Suprapubic skin (tissue), 4 donors: ENCODE measurements around the gene SEMA4C. TPM values are rescaled to one million over a fixed set of nuclear protein-coding genes. Genes with fewer than 3 reads are reported as not detected.
"Not testable (repeated sequence)": the region's sequence is repeated elsewhere in the genome, so short reads cannot be mapped to it uniquely, and the experiment has no call there.

Experiments used
- DNase-seq, 2 donors: peaks; one replicate each; pipeline ENCODE4 v3.0.0-alpha.2; 2019; ENCODE audit warnings: low spot score in 2 of 2
- H3K27ac ChIP-seq: fragments of 200-600 bp; sonication (generic); one replicate; pipeline ENCODE4 v1.5.1; 2019
- H3K27me3 ChIP-seq: fragments of 200-600 bp; sonication (generic); one replicate; pipeline ENCODE4 v1.5.1; 2019
- H3K36me3 ChIP-seq: fragments of 200-600 bp; sonication (generic); one replicate; pipeline ENCODE4 v1.5.1; 2019
- H3K4me1 ChIP-seq: fragments of 200-600 bp; sonication (generic); one replicate; pipeline ENCODE4 v1.5.1; 2019
- H3K4me3 ChIP-seq: fragments of 200-600 bp; sonication (generic); one replicate; pipeline ENCODE4 v1.5.1; 2019; ENCODE audit warnings: mild to moderate bottlenecking
- H3K9me3 ChIP-seq: fragments of 200-600 bp; sonication (generic); one replicate; pipeline ENCODE4 v1.5.1; 2019
- CTCF ChIP-seq, 2 donors: fragments of 200-600 bp in 1 of 2; fragments of 450-650 bp in 1 of 2; sonication (generic) in 1 of 2; IDR thresholded peaks; one replicate each; pipeline ENCODE4 v1.5.1; 2016 to 2019; ENCODE audit warnings: antibody characterized with exemption in 2 of 2, mild to moderate bottlenecking in 1 of 2, moderate library complexity in 1 of 2
- EP300 ChIP-seq: sonication (generic); formaldehyde crosslinking; IDR thresholded peaks from one replicate; pipeline ENCODE4 v1.6.1; 2017; ENCODE audit warnings: antibody characterized with exemption
- POLR2A ChIP-seq, 2 donors: fragments of 450-650 bp; IDR thresholded peaks; one replicate each; pipeline ENCODE4 v1.6.1; 2017; ENCODE audit warnings: antibody characterized with exemption in 2 of 2, mild to moderate bottlenecking in 2 of 2, moderate library complexity in 2 of 2
- POLR2AphosphoS5 ChIP-seq, 3 donors: sonication (generic); formaldehyde crosslinking; IDR thresholded peaks; one replicate each; pipeline ENCODE4 v1.6.1; 2017; ENCODE audit warnings: antibody characterized with exemption in 3 of 3
- WGBS: methylation state at CpG from one replicate; pipeline ENCODE4 v1.1.5; 2018; 5-methylcytosine and 5-hydroxymethylcytosine counted together
- total RNA-seq, 4 donors: library from RNA; depleted of rRNA; stranded (reverse); fragments of >200 nt; gene quantifications; one replicate each; pipeline ENCODE4 v1.1.0, GENCODE V29; 2016

The SEMA4C gene
- total RNA-seq, 4 donors from 2014 or later: 15.7 to 28.2 (median 23.5) TPM

DNA sequence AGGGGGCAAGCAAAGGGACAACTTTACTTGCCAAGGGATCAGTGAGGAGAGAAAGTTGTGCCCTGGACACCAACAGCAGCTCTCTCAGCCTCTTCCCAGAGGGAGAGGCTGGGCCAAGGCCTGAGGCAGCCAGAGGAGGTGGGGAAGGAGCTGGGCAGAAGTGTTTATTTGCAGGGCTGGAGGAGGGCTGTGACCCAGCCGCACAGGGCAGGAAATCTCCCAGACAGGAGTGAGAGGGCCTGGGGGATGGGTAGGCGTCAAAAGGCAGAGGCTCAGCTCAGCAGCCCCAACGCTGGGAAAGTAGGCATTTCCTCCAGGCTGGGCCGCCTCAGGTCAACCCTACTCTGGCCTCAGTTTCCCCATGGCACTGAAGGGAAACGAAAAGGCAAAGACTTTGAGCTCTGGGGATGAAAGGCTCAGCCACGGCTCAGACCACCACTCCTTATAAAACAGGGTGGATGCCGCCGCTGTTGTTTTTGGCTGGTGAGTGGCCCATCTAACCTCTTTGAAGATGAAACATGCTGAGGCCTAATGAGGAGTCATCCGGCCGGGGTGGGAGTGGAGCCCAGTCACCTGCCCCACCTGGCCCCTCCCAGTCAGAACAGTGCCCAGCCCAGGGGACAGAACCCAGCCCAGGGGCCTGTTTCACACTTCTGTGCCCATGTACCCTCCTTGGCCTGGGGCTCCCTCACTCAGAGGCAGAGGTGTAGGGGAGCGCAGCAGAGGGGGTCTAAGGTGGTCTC, 21.9 kb upstream of the SEMA4C start:
- no peak for DNase-seq
- TF ChIP-seq POLR2AphosphoS5 (IDR thresholded peaks at IDR 0.05) (no peak), EP300 (no peak), CTCF (IDR thresholded peaks at IDR 0.05) (no peak), POLR2A (IDR thresholded peaks at IDR 0.05) (no peak)
- no peak overlapping the region for H3K4me3 ChIP-seq
- no peaks in the 10 kb centered on the region for H3K36me3 ChIP-seq
- 61% methylated on average over 10 of the region's 11 CpGs for WGBS
- no peaks in the 10 kb centered on the region for H3K27me3 ChIP-seq
- H3K9me3 ChIP-seq: no peaks in the 10 kb centered on the region
- H3K4me1 ChIP-seq: peaks cover 92% of the 10 kb centered on the region
- H3K27ac ChIP-seq: no peak overlapping the region

GRCh38 chr2:96890726-96891385, 21.0 kb upstream of the SEMA4C start:
- Histone ChIP-seq H3K4me1 (peaks cover 90% of the 10 kb centered on the region), H3K9me3 (no peaks in the 10 kb centered on the region), H3K4me3 (no peak overlapping the region), H3K27ac (no peak overlapping the region), H3K27me3 (no peaks in the 10 kb centered on the region), H3K36me3 (no peaks in the 10 kb centered on the region)
- no peak for DNase-seq
- no peak for TF ChIP-seq POLR2AphosphoS5 (IDR thresholded peaks at IDR 0.05)
- no peak for TF ChIP-seq EP300
- no peak for TF ChIP-seq CTCF (IDR thresholded peaks at IDR 0.05)
- TF ChIP-seq POLR2A (IDR thresholded peaks at IDR 0.05): no peak
- 71% methylated on average over 6 of the region's 6 CpGs for WGBS

- H3K4me1 ChIP-seq: peaks cover 86% of the 10 kb centered on the region
- H3K4me3 ChIP-seq: no peak overlapping the region
- TF ChIP-seq EP300 (no peak), POLR2A (IDR thresholded peaks at IDR 0.05) (no peak), CTCF (IDR thresholded peaks at IDR 0.05) (no peak), POLR2AphosphoS5 (IDR thresholded peaks at IDR 0.05) (no peak)
- H3K27ac ChIP-seq: no peak overlapping the region
- no peak for DNase-seq
- H3K9me3 ChIP-seq: no peaks in the 10 kb centered on the region
- WGBS: 71% methylated on average over 7 of the region's 7 CpGs
- no peaks in the 10 kb centered on the region for H3K36me3 ChIP-seq
- no peaks in the 10 kb centered on the region for H3K27me3 ChIP-seq
These were observed 20.4 kb upstream of the SEMA4C start for GRCh38 chr2:96890252-96890651.

- H3K27ac ChIP-seq, H3K4me3 ChIP-seq, H3K36me3 ChIP-seq, H3K27me3 ChIP-seq, H3K9me3 ChIP-seq, DNase-seq: not testable (repeated sequence)
- WGBS: 94% methylated on average over 5 of the region's 5 CpGs
- H3K4me1 ChIP-seq: peaks cover 89% of the 10 kb centered on the region
These were observed 19.6 kb upstream of the SEMA4C start for GRCh38 chr2:96889502-96889901.

GRCh38 chr2:96888072-96889011, 18.5 kb upstream of the SEMA4C start:
- no peaks in the 10 kb centered on the region for H3K27me3 ChIP-seq
- H3K9me3 ChIP-seq: no peaks in the 10 kb centered on the region
- H3K27ac ChIP-seq: peak overlapping the region; percentile 75
- 38% methylated on average over 6 of the region's 12 CpGs for WGBS
- no peak for DNase-seq
- TF ChIP-seq POLR2A (IDR thresholded peaks at IDR 0.05): no peak
- TF ChIP-seq POLR2AphosphoS5 (IDR thresholded peaks at IDR 0.05): peak in 2 of 3 donors; percentile 33 to 73
- peaks cover 91% of the 10 kb centered on the region for H3K4me1 ChIP-seq
- H3K4me3 ChIP-seq: peak overlapping the region; percentile 0
- H3K36me3 ChIP-seq: no peaks in the 10 kb centered on the region
